ES-I3 (cell line): ENCODE results near the gene GLUD1.
"Not testable (repeated sequence)": the region's sequence is repeated elsewhere in the genome, so short reads cannot be mapped to it uniquely, and the experiment has no call there.

Experiments
- H3K36me3 ChIP-seq: 2 replicates; pipeline ENCODE4 v1.6.1; 2013; ENCODE audit warnings: mild to moderate bottlenecking, low read length, control low read depth, moderate library complexity; ENCODE audit not compliant: insufficient read depth
- H3K4me1 ChIP-seq: 2 replicates; pipeline ENCODE4 v1.6.1; 2013; ENCODE audit warnings: mild to moderate bottlenecking, control low read depth, low read length; ENCODE audit not compliant: insufficient read depth
- H3K9ac ChIP-seq: 2 replicates; pipeline ENCODE4 v1.6.1; 2013; ENCODE audit warnings: low read depth, mild to moderate bottlenecking, low read length, moderate library complexity
- H3K9me3 ChIP-seq: 2 replicates; pipeline ENCODE4 v1.6.1; 2013; ENCODE audit warnings: mild to moderate bottlenecking, low read length, moderate library complexity; ENCODE audit not compliant: control insufficient read depth, insufficient read depth

GLUD1 gene

DNA sequence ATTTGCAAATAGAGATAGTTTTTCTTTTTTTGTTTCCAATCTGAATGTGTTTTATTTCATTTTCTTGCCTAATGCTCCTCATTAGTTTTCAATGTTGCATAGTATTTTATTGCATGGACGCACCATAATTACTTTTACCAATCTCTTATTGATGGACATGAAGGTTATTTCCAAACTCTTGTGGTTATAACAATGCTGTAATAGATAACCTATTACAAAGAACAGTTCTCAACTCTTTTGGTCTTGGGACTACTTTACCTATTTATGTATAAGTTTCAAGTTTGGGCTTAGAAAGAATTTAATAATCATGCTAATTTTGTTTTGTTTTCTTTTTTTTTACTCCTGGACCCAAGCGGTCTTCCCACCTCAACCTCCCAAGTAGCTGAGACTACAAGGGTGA, 7.4 kb upstream of the GLUD1 start:
- no peak overlapping the region for H3K9ac ChIP-seq
- H3K9me3 ChIP-seq, result no peaks in the 10 kb centered on the region
- H3K4me1 ChIP-seq, result no peaks in the 10 kb centered on the region
- H3K36me3 ChIP-seq, result peaks cover 4% of the 10 kb centered on the region; the same call in 1 of the 2 replicates

DNA sequence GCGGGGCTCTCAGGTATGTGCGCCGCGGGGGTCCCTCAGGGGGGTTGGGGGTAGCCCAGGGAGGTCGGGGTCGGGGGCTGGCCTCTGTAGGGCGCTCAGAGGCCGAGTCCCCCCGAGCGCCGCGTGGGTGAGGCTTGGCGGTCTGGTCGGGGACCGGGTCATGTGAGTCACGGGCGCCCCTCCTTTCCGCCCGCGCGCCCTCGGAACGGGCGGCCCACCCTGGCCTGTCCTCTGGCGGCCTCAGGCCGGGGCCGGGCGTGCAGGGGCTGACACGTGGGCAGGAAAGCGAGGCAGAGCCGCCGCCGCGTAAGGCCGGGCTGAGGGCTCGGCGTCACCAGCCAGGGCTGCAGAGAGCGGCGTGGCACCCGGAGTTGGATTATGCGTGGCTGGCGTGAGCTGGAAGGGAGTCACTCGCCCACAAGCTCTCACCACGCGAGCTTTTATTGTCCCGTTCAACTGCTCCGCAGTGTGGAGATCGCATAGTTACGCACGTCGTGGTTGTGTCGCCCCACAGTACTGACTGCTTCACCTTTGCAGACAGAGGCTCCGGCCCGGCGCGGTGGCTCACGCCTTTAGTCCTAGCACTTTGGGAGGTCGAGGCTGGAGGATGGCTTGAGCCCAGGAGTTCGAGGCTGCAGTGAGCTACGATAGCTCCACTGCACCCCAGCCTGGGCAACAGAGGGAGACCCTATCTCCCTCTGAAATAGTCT, 748 bp upstream of the GLUD1 start:
- no peaks in the 10 kb centered on the region for H3K9me3 ChIP-seq
- no peaks in the 10 kb centered on the region; the same call in 1 of the 2 replicates for H3K36me3 ChIP-seq
- H3K9ac ChIP-seq, result peak overlapping the region; percentile 85
- peaks cover 9% of the 10 kb centered on the region for H3K4me1 ChIP-seq

DNA sequence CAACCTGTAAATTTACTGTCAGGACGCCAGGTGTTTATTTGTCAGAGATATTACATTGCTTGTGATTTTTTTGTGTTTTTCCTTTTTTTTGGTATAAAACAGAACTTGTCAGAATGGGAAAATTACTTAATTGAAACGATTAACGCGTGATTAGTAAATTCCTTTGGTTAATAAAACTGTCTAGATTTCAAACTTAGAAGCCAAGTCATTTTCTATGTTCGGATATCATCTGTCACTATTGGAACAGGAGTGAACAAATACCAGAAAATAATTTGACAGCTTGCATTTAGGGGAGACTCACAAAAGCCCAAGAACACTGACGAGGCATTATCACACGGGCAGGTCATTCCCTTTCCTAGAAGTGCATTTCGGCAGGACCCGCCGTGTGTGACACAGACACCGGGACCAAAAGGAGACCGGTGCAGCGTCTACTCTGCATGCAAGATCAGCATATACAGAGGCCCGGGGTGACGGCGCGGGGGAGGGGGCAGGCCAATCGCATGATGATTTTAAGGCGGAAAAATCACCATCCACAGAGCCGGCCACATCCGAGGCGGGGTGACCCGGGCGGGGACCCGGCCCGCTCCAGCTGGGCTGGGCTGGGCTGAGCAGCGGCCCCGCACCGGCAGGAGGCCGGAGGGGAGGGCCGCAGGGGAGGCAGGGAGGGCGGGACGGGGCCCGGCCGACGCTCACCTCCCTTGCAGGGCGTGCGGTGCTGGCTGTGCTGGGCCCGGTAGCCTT, 841 bp downstream of the GLUD1 start:
- Histone ChIP-seq H3K36me3 (no peaks in the 10 kb centered on the region; the same call in 1 of the 2 replicates), H3K4me1 (peaks cover 11% of the 10 kb centered on the region), H3K9me3 (no peaks in the 10 kb centered on the region), H3K9ac (peak overlapping the region; percentile 79)

DNA sequence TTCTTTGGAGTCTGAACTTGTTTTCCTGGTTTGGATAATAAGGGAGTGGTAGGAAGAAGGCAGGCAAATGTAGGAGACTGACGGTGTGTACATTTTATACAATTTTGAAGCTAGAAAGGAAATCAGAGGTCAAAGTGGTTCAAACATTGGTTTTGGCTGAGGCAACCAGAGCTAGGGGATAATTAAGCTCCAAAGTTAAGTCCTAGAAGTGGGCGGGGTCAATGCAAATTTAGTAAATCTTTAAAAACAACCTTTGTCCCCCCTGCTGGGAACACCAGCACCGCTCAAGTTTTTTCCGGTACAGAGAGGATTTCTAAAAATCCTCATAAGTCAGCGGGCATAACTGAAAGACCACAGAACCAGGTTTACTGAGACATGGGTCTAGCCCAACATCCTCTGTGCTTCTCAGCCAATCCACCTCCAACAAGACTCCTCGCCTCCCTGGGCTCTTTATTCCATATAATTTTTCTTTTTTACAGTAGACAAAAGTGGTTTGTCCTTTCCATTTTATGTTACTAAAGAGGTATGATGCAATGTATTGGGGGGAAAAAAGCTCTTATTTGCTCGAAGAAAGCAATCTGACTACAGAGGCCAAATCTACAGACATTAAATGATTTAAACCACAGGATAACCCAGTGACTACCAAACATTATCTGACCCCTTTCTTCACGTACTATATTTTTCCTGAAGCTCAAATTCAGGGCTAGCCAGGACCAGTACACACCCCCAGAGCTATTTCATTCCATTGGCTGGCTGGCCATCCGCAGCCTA, 1.6 kb downstream of the GLUD1 start:
- Histone ChIP-seq H3K9me3 (no peaks in the 10 kb centered on the region), H3K4me1 (peaks cover 11% of the 10 kb centered on the region), H3K9ac (peak overlapping the region; percentile 79), H3K36me3 (no peaks in the 10 kb centered on the region; the same call in 1 of the 2 replicates)

DNA sequence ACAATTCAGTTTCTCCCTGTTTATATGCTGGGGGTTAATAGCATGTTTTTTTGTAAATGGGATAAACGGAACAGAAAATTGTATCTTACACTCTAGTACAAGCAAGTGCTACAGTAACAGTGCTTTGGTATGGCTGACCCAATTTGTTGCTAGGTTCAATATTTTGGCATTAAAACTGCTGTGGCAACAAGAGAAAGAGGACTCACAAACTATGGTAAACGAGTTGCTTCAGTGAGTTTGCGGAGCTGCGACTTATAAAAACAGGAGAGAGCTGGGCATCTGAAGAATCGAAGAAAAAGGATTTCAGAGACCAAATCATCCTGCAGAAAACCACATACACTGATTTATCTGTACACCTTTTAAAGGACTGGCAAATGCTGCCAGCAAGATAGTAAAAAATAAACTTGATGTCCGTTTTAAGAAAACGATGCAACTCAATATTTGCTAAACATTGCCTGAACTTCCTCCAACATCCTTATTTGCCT, 2.2 kb downstream of the GLUD1 start:
- H3K36me3 ChIP-seq, result no peaks in the 10 kb centered on the region; the same call in 1 of the 2 replicates
- H3K9ac ChIP-seq, result peak overlapping the region; percentile 79
- H3K9me3 ChIP-seq, result no peaks in the 10 kb centered on the region
- H3K4me1 ChIP-seq, result peaks cover 11% of the 10 kb centered on the region

DNA sequence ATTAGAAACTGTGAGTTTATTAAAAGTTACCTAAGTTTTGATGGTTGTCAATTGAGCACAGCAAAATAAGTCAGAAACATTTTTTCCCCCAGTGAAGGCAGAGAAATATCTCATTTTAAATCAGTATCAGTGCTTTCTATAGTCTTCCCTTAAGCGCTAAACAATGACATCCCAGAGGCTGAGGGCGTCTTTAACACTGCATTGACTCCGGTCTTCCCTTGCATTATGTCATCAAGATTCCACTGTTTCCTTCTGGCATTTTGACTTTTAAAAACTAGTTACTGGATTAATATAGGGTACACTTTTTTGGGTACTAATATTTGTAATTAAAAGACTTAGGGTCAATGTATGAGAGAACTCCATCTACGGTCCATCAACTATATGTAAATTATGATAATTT, 3.9 kb downstream of the GLUD1 start:
- peaks cover 11% of the 10 kb centered on the region; the same call in 1 of the 2 replicates for H3K4me1 ChIP-seq
- H3K9me3 ChIP-seq, result no peaks in the 10 kb centered on the region
- H3K36me3 ChIP-seq, result no peaks in the 10 kb centered on the region
- no peak overlapping the region for H3K9ac ChIP-seq

DNA sequence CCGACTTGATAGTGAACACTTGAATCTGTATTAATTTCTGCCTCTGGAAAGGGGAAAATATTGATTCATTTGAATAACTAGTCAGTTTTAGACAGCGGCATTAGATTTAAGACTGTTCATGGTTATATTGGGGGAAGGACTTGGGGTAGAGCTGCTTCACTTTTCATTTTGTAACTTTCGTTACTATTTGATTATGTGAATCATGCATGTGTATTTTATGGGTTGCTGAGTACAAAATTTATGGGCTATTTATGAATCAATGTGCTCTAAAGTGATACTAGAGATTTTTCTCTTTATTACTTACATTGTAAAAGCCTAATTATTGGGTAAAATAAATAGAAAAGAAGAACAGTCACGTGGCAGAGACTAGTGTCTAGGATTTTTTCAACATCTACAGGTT, 4.9 kb downstream of the GLUD1 start:
- H3K9me3 ChIP-seq, result no peaks in the 10 kb centered on the region
- no peak overlapping the region for H3K9ac ChIP-seq
- H3K4me1 ChIP-seq, result peaks cover 11% of the 10 kb centered on the region; the same call in 1 of the 2 replicates
- no peaks in the 10 kb centered on the region for H3K36me3 ChIP-seq

DNA sequence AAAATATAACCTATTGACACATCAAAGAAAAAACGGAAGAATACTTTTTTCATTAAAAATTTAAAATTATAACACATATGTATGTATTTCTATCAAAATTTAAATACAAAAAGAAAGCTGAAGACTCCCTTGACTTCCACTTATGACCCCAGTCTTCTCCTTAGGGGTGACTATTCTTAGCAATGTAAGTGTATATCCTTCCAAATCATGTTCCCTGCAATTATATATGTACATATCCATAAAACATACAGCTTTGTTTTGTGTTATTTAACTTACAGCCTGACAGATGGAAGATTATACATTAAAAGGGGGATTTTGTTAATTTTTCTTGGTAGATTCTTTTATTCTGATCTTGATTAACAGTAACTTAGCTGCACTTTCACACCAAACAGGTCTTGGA, 9.1 kb downstream of the GLUD1 start:
- Histone ChIP-seq H3K9ac (no peak overlapping the region), H3K9me3 (no peaks in the 10 kb centered on the region; the same call in 1 of the 2 replicates), H3K36me3 (no peaks in the 10 kb centered on the region), H3K4me1 (peaks cover 3% of the 10 kb centered on the region; the same call in 1 of the 2 replicates)

DNA sequence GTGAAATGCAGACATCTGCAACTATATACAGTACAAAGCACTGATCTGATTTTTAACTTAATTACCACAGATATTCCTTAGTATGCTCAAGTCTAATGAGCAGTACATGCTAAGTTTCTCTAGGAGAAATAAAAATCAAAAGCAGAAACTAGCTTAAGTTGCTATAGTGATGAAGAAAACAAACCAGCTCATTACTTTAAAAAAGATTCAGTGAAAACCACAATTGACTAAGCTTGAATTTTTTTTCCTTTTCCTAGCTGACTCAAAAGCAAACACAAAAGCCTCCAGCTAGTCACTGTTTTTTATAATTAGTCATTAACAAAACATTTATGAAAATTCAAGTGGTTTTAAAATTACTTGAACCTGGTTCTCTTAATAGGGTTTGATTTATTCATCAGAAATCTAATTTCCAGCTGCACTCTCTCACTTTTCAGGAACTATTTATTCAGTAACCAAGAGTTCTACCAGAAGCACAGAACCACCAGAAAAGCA, 10.3 kb downstream of the GLUD1 start:
- not testable (repeated sequence) for H3K36me3 ChIP-seq, H3K9me3 ChIP-seq, H3K4me1 ChIP-seq, H3K9ac ChIP-seq

DNA sequence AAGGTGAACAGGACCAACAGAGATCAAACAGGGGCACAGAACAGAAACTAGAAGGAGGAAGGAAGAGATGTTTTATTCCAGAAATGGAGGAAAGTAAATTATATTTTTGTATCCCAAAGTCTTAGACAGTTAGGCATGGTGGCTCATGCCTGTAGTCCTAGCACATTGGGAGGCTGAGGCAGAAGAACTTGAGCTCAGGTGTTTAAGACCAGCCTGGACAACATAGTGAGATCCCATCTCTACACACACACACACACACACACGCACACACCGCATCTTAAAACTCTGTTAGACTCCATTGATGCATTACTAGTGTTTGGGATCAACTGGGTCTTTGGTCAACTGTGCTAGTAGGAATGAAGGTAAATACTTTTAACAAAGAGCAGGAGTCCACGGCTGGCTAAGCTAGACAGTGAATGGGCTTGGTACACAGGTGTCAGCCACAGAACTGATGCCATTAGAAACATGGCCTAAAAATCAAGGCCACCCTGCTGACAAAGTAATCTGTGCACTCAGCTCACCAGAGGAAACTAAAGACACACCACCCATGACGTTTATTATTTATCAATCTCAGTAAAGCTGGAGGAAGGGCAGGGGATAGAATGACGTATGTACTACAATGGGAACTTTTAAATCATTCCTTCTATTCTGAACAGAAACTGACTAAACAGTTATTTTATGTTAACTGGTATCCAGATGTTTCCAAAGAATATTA, 10.9 kb downstream of the GLUD1 start:
- not testable (repeated sequence) for H3K9ac ChIP-seq, H3K4me1 ChIP-seq, H3K36me3 ChIP-seq, H3K9me3 ChIP-seq

DNA sequence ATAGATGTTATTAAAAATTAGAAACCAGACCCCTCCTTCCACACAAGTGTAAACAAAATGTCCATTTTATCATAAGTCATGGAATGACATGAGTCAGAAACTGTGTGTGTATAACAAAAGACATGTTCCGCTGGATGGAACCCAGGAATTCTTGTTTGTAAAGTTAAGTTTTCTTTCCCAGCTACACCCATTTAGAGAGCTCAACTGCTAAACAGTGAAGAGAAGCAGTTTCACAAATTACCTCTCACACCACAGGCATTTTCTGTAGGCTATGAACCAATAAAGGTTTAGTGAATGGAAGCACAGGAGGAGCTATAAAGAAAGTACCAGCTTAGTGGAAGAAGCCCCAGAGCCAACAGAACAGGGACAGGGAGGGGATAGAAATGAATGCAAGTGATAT, 12.4 kb downstream of the GLUD1 start:
- not testable (repeated sequence) for H3K4me1 ChIP-seq, H3K9me3 ChIP-seq, H3K9ac ChIP-seq, H3K36me3 ChIP-seq

DNA sequence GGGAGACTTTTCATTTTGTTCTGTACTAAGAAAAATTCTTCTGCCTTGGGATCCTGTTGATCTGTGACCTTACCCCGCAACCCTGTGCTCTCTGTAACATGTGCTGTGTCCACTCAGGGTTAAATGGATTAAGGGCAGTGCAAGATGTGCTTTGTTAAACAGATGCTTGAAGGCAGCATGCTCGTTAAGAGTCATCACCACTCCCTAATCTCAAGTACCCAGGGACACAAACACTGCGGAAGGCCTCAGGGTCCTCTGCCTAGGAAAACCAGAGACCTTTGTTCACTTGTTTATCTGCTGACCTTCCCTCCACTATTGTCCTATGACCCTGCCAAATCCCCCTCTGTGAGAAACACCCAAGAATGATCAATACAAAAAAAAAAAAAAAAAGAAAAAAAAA, 13.1 kb downstream of the GLUD1 start:
- H3K9ac ChIP-seq, H3K4me1 ChIP-seq, H3K9me3 ChIP-seq, H3K36me3 ChIP-seq: not testable (repeated sequence)

DNA sequence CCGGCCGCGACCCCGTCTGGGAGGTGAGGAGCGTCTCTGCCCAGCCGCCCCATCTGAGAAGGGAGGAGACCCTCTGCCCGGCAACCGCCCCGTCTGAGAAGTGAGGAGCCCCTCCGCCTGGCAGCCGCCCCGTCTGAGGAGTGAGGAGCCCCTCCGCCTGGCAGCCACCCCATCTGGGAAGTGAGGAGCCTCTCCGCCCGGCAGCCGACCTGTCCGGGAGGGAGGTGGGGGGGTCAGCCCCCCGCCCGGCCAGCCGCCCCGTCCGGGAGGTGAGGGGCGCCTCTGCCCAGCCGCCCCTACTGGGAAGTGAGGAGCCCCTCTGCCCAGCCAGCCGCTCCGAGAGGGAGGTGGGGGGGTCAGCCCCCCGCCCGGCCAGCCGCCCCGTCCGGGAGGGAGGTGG, 14.0 kb downstream of the GLUD1 start:
- H3K9me3 ChIP-seq, H3K9ac ChIP-seq: not testable (repeated sequence)

More for the DNA sequence above, 14.0 kb downstream of the GLUD1 start:
- H3K4me1 ChIP-seq, H3K36me3 ChIP-seq: not testable (repeated sequence)
